Measurements from ENCODE around the gene TET1. TPM values are rescaled to one million over a fixed set of nuclear protein-coding genes. Genes with fewer than 3 reads are reported as not detected.
A peak's percentile ranks its signal among the peaks of the same experiment; 100 is the strongest.

The TET1 gene
- total RNA-seq, 2 experiments from 2014 or later: 3.3 to 3.4 TPM

DNA sequence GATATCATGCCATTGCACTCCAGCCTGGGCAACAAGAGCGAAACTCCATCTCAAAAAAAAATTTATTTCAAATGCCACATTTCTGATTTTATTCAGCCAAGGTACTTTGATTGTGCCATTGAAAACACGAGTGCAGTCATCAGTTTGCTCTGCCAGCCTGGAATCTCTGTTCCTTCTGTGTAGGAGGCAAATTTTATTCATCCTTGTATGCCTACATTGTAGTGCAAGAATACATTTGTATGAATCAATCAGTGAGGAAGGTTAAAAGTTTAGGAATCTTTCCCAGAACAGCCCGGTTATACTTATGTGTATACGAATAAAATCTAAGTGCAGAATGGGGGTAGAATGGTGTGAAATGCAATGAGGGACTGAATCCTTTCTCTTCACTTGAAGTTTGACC is 886 bp upstream of the TET1 start:
- ChIA-PET CTCF (ENCODE audit: unreplicated experiment) (no interaction called here), POLR2A (interaction anchor here (0.7 kb wide), 1 partner anchor 29 kb away, joined by 3 read pairs; no protein-coding TSS in a partner anchor)
- Histone ChIP-seq H3K27ac (ENCODE audit: low read depth, low read length, poor library complexity, severe bottlenecking) (no peak overlapping the region), H3K9me3 (ENCODE audit: low read length) (no peaks in the 10 kb centered on the region), H3K79me2 (ENCODE audit: insufficient read depth, low read depth, low read length) (no peaks in the 10 kb centered on the region), H3K36me3 (ENCODE audit: insufficient read depth, low read length) (no peaks in the 10 kb centered on the region), H3K4me1 (ENCODE audit: insufficient read depth, low read length, poor library complexity, severe bottlenecking) (peaks cover 13% of the 10 kb centered on the region), H3K4me3 (ENCODE audit: low read depth, low read length, poor library complexity, severe bottlenecking) (no peak overlapping the region), H2AFZ (ENCODE audit: low read length) (no peak overlapping the region), H3K4me2 (ENCODE audit: low read length) (no peak overlapping the region), H4K20me1 (ENCODE audit: insufficient read depth, low read length) (no peaks in the 10 kb centered on the region), H3K9me2 (ENCODE audit: insufficient read depth, low read length) (no peaks in the 10 kb centered on the region)
- intact Hi-C loops (cut with micrococcal nuclease; ENCODE audit: unreplicated experiment): loop anchor here (10.0 kb wide), 1 partner anchor 266 kb away; the partner anchor contains the start of gene STOX1
- DNase-seq (ENCODE audit: low spot score): no peak
- no TSS peak for BruUV-seq (replicated peaks)
- TF ChIP-seq, protein P1, sequence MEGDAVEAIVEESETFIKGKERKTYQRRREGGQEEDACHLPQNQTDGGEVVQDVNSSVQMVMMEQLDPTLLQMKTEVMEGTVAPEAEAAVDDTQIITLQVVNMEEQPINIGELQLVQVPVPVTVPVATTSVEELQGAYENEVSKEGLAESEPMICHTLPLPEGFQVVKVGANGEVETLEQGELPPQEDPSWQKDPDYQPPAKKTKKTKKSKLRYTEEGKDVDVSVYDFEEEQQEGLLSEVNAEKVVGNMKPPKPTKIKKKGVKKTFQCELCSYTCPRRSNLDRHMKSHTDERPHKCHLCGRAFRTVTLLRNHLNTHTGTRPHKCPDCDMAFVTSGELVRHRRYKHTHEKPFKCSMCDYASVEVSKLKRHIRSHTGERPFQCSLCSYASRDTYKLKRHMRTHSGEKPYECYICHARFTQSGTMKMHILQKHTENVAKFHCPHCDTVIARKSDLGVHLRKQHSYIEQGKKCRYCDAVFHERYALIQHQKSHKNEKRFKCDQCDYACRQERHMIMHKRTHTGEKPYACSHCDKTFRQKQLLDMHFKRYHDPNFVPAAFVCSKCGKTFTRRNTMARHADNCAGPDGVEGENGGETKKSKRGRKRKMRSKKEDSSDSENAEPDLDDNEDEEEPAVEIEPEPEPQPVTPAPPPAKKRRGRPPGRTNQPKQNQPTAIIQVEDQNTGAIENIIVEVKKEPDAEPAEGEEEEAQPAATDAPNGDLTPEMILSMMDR (conservative IDR thresholded peaks at IDR 0.05; ENCODE audit: low read length): no peak
- no peak for TF ChIP-seq EZH2phosphoT487 (IDR thresholded peaks at IDR 0.05; ENCODE audit: borderline replicate concordance, low read depth, low read length)

DNA sequence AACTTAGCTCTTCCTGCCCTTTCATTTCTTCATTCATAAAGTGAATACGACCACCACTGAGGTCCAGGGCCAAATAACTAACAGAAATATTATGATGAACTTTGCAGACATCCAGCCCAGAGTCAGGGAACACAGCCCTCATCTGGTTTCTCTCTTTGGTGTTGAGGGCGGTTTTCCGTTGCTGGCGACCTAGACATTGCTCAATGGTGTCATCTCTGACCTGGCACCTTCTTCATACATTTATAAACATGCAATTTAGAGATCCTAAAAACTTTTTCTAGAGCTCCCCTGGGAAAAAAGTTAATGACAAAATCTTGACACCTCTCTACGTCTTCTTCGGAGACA is 324 bp upstream of the TET1 start:
- CTCF ChIA-PET (ENCODE audit: unreplicated experiment): no interaction called here
- H3K4me1 ChIP-seq (ENCODE audit: insufficient read depth, low read length, poor library complexity, severe bottlenecking): peaks cover 13% of the 10 kb centered on the region
- POLR2A ChIA-PET: interaction anchor here (0.7 kb wide), 2 partner anchors 29 to 583 kb away, joined by 3 to 4 read pairs; no protein-coding TSS in a partner anchor
- H2AFZ ChIP-seq (ENCODE audit: low read length): 0 out of 2 replicates have a peak overlapping the region, but pooled peaks have one; percentile 23
- H3K9me3 ChIP-seq (ENCODE audit: low read length): no peaks in the 10 kb centered on the region
- no peak for DNase-seq (ENCODE audit: low spot score)
- BruUV-seq (replicated peaks): no TSS peak
- intact Hi-C loops (cut with micrococcal nuclease; ENCODE audit: unreplicated experiment): loop anchor here (1.0 to 10.0 kb wide), 2 partner anchors 40 to 265 kb away; partner anchors contain the start of gene STOX1
- no peaks in the 10 kb centered on the region for H3K79me2 ChIP-seq (ENCODE audit: insufficient read depth, low read depth, low read length)
- no peaks in the 10 kb centered on the region for H4K20me1 ChIP-seq (ENCODE audit: insufficient read depth, low read length)
- TF ChIP-seq, protein P1 (conservative IDR thresholded peaks at IDR 0.05; ENCODE audit: low read length): no peak
- TF ChIP-seq EZH2phosphoT487 (IDR thresholded peaks at IDR 0.05; ENCODE audit: borderline replicate concordance, low read depth, low read length): no peak
- H3K4me2 ChIP-seq (ENCODE audit: low read length): peak overlapping the region; percentile 48
- no peaks in the 10 kb centered on the region for H3K36me3 ChIP-seq (ENCODE audit: insufficient read depth, low read length)
- no peaks in the 10 kb centered on the region for H3K9me2 ChIP-seq (ENCODE audit: insufficient read depth, low read length)
- H3K4me3 ChIP-seq (ENCODE audit: low read depth, low read length, poor library complexity, severe bottlenecking): peak overlapping the region; percentile 41
- no peak overlapping the region for H3K27ac ChIP-seq (ENCODE audit: low read depth, low read length, poor library complexity, severe bottlenecking)

DNA sequence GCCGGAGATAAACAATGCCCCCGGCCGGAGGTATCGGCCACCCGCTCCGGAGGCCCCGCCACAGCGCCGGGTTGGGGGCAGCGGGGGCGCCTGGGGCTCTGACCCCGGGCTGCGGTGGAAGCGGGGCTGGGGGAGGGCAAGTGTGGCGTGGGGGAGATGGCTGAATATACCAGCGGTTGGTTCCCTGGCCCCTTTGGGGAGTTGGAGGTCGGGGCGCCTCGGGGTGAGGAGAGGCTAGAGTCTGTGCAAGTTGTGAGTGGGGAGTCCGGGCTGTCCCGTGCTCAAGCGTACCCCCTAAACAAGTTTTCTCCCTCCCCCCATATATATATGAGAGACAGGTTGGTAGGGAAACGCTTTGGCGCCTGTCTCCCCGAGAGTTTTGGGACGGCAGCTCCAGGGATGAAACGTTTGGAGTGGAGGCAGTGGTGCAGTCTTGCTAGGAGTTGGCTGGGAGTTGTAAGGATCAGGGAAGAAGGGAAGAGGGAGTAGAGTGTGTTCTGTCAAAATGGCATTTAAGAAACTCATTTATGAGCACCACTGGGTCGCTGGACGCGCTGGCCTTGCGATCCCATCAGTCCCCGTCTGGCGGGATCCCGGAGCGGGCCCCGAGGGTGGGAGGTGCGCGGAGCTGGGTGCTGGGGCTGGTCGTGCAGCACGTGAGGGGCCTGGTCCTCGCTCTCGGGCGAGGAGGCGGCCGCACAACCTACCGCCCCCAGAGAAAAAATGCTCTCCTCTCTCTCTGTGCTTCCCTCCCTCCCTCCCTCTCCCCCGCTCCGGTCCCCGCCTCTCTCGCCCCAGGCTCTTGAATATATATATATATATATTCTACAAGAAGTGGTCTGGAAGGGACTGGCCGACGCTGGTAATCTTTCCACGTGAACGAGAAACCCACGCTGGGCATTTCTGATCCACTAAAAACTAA is 1.1 kb downstream of the TET1 start:
- ChIA-PET POLR2A (no interaction called here), CTCF (ENCODE audit: unreplicated experiment) (no interaction called here)
- Histone ChIP-seq H3K9me2 (ENCODE audit: insufficient read depth, low read length) (no peaks in the 10 kb centered on the region), H2AFZ (ENCODE audit: low read length) (no peak overlapping the region), H3K27ac (ENCODE audit: low read depth, low read length, poor library complexity, severe bottlenecking) (no peak overlapping the region), H3K79me2 (ENCODE audit: insufficient read depth, low read depth, low read length) (no peaks in the 10 kb centered on the region), H3K4me1 (ENCODE audit: insufficient read depth, low read length, poor library complexity, severe bottlenecking) (peaks cover 13% of the 10 kb centered on the region), H3K4me2 (ENCODE audit: low read length) (no peak overlapping the region), H4K20me1 (ENCODE audit: insufficient read depth, low read length) (no peaks in the 10 kb centered on the region), H3K4me3 (ENCODE audit: low read depth, low read length, poor library complexity, severe bottlenecking) (no peak overlapping the region), H3K9me3 (ENCODE audit: low read length) (no peaks in the 10 kb centered on the region), H3K36me3 (ENCODE audit: insufficient read depth, low read length) (no peaks in the 10 kb centered on the region)
- intact Hi-C loops (cut with micrococcal nuclease; ENCODE audit: unreplicated experiment): loop anchor here (1.0 kb wide), 1 partner anchor 39 kb away; no protein-coding TSS in a partner anchor
- DNase-seq (ENCODE audit: low spot score): no peak
- no TSS peak for BruUV-seq (replicated peaks)
- TF ChIP-seq EZH2phosphoT487 (IDR thresholded peaks at IDR 0.05; ENCODE audit: borderline replicate concordance, low read depth, low read length): no peak
- TF ChIP-seq, protein P1 (conservative IDR thresholded peaks at IDR 0.05; ENCODE audit: low read length): no peak
